Measurements from ENCODE around the gene PLCB3.
"Not testable (repeated sequence)": the region's sequence is repeated elsewhere in the genome, so short reads cannot be mapped to it uniquely, and the experiment has no call there.

Gene PLCB3

GRCh38 chr11:64297699-64298358 is 46.5 kb downstream of the PLCB3 start:
- in situ Hi-C loops (cut with MboI; ENCODE audit: low sequenced_read_pairs) = no loop called here

DNA sequence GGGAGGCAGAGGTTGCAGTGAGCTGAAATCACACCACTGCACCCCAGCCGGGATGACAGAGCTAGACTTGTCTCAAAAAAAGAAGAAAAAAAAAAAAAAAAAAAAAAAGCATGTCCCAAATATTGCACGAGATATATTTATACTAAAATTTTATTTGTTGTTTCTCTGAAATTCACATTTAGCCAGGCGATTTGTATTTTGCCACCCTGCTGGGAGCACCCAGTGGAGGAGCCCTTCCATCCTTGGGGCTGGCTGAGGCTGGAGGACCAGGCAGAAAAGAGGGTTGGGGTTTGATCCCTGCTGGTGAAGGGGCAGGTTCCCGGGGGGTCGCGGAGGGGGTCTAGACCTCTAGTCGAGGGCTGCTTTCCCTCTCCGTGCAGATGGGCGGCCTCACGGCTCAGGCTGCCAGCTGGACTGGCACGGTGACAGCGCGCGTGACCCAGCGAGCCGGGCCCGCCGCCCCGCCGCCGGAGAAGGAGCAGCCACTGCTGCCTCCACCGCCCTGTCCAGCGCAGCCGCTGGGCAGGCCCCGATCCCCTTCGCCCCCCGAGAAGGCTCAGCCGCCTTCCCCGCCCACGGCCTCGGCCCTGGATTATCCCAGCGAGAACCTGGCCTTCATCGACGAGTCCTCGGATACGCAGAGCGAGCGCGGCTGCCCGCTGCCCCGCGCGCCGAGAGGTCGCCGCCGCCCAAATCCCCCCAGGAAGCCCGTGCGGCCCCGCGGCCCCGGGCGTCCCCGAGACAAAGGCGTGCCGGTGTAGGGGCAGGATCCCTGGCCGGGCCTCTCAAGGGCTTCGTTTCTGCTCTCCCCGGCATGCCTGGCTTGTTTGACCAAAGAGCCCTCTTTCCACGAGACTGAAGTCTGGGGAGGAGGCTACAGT is 47.9 kb downstream of the PLCB3 start:
- in situ Hi-C loops (cut with MboI; ENCODE audit: low sequenced_read_pairs) = no loop called here

GRCh38 chr11:64299847-64300648 is 48.7 kb downstream of the PLCB3 start, which contains the start of gene CATSPERZ:
Gene CATSPERZ (plus strand): TSS chr11:64300358. CDS start chr11:64300411, 53 bp downstream.
- in situ Hi-C loops (cut with MboI; ENCODE audit: low sequenced_read_pairs) = no loop called here

DNA sequence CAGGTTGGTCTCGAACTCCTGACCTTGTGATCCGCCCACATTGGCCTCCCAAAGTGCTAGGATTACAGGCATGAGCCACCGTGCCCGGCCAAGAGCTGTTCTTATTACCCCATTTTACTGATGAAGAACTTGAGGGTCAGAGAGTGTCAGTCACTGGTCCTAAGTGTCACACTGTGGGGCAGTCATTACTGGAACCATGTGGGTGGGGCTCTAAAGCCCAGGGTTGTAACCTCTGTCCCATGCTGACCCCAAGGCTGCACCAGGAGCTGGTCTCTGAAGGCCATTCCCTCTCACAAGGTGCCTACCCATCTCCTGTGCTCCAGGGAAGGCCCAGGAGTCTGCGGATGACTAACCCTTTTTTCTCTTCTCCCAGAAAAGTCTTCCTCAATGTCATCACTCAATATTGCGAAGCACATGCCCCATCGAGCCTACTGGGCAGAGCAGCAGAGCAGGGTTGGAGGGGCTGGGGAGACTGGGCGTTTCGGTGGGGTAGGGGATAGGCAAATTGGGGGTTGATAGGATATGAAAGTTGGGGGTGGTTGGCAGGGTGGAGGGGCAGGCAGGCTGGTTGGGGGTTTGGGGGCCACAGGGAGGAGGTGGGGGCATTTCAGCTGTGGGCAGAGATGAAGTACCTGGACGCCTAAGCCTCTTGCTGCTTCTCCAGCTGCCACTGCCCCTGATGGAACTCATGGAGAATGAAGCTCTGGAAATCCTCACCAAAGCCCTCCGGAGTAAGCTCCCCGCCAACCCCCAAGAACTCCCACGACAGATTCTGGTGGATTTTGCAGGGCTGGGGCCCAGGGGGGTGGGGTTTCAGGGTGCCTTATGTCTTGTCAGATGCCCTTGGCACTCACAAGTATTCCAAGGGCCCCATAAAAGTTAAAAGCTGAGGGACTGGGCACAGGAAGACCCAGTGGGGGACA is 52.0 kb downstream of the PLCB3 start:
- in situ Hi-C loops (cut with MboI; ENCODE audit: low sequenced_read_pairs) = no loop called here

DNA sequence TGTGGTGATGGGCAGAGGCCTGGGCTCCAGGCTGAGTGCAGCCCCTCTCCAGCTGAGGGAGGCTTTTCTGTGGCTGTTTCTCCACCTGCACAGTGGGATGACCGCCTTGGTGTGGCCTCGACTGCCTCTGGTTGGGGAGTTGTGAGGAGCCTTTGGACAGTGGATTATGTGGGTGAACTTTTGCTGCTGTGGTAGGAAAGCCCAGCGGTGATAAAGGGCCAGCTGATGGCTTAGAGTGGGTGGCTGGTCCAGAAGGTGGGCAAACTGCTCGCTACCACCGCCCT is 52.6 kb downstream of the PLCB3 start:
- in situ Hi-C loops (cut with MboI; ENCODE audit: low sequenced_read_pairs) = no loop called here

GRCh38 chr11:64304316-64305072 is 53.2 kb downstream of the PLCB3 start:
- in situ Hi-C loops (cut with MboI; ENCODE audit: low sequenced_read_pairs) = no loop called here

DNA sequence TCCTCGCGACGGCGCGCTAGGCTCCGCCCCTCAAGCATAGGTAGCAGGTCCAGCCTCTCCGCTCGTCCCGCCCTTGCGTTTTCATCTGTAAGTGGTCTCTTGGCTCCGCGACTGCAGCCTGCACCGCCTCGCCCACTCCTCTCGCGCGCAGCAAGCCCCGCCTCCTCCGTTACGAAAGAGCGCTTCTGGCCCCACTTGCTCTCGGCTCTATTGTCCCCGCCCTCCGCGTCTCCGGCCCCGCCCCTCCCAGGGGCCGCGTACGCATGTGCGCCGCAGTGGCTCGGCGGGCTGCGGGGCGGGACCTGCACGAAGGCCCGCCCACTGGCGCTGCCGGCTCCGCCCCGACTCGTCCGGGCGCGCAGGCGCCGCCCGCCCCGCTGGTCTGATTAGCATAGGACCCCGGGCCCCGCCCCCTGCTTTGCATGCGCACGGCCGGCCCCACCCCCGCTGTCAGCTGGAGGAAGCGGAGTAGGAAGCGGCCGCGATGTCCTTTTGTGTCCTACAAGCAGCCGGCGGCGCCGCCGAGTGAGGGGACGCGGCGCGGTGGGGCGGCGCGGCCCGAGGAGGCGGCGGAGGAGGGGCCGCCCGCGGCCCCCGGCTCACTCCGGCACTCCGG is 53.9 kb downstream of the PLCB3 start, which contains the start of gene ESRRA:
ESRRA (plus strand) TSS at position 450 of the 616 bp plus-strand sequence. CDS start 1,656 bp downstream, outside the sequence.
- in situ Hi-C loops (cut with MboI; ENCODE audit: low sequenced_read_pairs) = no loop called here

DNA sequence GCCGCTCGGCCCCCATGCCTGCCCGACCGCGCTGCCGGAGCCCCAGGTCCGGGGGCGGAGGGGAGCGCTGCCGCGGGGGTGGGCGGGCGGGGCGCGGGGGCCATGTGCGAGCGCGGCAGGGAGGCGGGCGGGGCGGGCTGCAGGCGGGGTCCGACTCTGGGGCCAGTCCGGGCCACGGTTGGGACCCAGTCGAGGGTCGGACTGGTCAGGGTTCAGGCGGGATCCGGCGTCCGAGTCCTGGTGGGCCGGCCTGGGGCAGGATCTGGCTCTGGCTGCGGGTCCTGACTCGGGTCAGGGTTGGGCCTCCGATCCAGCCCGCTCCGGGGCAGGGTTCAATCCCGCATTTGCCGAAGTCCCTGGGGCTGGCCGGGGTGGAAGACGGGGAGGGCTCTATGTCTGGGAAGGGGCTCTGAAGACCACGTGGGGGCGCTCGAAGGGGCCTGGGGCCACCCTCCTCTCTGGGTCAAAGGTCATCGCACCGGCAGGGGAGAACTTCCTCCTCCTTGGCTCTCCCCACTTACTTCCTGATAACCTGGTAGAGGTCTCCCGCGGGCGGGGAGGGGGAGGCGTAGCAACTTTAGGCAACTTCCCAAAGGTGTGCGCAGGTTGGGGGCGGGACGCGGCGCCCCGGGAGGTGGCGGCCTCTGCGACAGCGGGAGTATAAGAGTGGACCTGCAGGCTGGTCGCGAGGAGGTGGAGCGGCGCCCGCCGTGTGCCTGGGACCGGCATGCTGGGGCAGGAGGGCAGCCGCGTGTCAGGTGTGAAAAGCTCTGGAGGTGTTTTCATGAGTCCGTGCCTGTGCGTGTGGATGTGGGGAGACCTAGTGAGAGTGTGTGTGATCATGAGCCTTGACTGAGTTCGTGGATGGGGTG is 54.6 kb downstream of the PLCB3 start:
- in situ Hi-C loops (cut with MboI; ENCODE audit: low sequenced_read_pairs) = no loop called here

DNA sequence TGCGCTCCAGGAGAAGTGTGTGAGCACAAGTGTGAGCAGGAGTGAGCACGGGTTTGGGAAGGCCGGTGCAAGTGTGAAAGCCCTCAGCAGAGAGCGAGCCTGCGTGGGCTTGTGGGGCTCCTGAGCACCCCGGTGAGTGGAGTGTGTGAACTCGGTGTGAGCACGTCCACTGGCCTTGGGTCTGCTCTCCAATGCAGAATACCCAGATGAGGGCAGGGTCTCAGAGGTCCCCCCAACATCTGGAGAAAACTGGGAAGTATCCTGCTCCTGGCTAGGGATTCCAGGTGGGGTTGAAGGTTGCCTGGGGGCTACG is 55.2 kb downstream of the PLCB3 start:
- in situ Hi-C loops (cut with MboI; ENCODE audit: low sequenced_read_pairs) = no loop called here

- in situ Hi-C loops (cut with MboI; ENCODE audit: low sequenced_read_pairs) = no loop called here
Measured at GRCh38 chr11:64306876-64307622, 55.7 kb downstream of the PLCB3 start.

GRCh38 chr11:64307795-64308194 is 56.5 kb downstream of the PLCB3 start:
- in situ Hi-C loops (cut with MboI; ENCODE audit: low sequenced_read_pairs) = not testable (repeated sequence)

DNA sequence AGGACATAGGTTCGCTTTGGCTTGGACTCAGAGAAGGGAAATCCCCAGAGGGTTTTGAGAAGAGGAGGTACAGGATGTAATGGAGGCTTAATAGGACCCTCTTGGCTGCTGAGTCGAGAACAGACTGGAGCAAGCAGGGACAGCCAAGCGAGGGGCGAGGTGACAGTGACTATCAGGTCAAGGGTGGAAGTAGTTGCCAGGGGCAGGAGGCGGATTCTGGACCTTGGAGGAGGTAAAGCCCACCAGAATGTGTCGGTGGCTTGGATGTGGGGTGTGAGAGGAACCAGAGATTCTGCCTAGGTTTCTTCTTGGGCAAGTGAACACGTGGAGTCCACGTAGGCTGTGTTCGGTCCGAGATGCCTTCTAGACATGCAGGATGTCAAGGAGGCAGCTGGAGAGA is 61.6 kb downstream of the PLCB3 start:
- in situ Hi-C loops (cut with MboI; ENCODE audit: low sequenced_read_pairs) = no loop called here

DNA sequence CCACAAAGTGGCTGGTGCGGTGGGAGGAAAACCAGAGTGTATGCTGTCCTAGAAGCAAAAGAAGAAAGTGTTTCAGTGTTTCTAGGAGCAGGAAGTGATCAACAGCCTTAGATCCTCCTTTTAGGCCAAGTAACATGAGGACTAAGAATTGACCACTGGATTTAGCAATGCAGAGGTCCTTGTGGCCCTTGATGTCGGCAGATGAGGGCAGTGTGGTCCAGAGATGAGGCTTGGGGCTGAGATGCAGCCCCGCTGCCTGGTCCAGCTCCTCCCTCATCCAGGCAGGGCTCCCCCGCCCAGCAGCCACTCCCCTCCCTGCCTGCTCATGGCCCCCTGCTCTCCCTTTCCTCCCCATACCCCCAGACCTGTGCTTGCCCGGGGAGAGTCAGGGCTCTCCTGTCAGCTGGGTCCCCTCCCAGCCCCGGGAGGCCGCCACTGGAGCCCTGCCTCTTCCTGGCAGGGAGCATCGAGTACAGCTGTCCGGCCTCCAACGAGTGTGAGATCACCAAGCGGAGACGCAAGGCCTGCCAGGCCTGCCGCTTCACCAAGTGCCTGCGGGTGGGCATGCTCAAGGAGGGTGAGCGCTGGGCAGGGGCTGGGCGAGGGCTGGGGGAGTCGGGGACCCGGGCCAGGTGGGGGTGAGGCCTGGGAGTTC is 62.3 kb downstream of the PLCB3 start:
- in situ Hi-C loops (cut with MboI; ENCODE audit: low sequenced_read_pairs) = no loop called here

DNA sequence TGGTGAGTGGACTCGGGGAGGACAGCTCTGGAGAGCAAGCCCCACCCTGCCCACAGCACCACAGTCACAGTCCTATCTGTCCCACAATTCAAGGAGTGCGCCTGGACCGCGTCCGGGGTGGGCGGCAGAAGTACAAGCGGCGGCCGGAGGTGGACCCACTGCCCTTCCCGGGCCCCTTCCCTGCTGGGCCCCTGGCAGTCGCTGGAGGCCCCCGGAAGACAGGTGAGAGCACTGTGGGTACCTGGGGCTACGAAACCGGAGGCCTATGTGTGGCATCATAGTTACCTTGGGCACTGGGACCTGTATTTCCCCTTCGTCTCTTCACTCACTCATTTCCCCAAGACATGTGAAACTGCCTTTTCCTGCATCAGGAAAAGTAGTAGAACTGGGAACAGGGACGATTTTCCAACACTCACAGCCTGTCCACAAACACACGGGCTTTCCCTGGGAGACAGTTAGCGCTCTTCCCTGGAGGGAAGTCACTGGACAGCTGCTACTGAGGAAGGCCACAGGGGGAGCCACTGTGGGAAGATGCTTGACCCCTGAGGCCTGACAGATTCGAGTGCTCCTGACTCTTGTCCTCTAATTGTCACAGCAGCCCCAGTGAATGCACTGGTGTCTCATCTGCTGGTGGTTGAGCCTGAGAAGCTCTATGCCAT is 62.9 kb downstream of the PLCB3 start:
- in situ Hi-C loops (cut with MboI; ENCODE audit: low sequenced_read_pairs) = no loop called here

GRCh38 chr11:64314805-64315561 is 63.7 kb downstream of the PLCB3 start:
- in situ Hi-C loops (cut with MboI; ENCODE audit: low sequenced_read_pairs) = no loop called here

Data from HL-60/S4 treated with phorbol 12-myristate 13-acetate at 8.2 ng/mL for 4 days and 3 days (cell line).